Measurements from ENCODE around the gene ZBTB45. TPM values are rescaled to one million over a fixed set of nuclear protein-coding genes. Genes with fewer than 3 reads are reported as not detected.

Gene ZBTB45
- total RNA-seq, 1 experiment from 2014 or later, result 19.7 TPM

DNA sequence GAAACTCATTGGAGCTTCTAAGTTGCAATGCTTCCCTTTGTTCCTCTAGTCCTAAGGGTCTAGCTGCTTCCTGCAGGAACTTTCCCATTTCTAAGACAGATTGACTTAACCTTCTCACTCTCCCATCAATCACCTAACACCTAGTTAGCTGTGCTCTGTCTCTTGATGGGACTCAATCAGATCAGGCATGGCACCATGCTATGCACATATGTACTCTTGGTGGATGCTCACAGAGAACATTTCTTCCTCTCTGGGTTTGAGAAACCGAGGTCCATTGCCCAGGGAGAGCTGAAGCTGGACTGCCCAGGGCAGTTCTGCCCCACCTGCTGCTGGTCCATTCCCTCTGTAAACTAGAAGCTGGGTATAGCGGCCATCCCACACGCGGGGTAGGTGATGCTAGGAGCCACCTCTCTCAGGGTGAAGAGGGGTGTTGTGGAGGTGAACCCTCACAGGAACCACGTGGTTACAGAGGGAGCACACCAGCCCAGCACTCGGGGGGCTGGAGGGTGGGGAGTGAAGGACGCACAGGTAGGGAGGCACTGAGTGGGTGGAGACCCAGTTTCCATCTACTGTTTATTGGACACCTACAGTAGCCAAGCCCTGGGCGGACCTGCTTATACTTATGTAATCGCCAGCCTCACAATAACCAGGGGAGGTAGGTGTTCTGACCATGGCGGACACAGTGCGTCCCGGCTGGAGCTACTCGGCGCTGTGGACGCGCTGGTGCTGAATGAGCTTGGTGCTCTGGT, 41.9 kb upstream of the ZBTB45 start (continued):
- TF ChIP-seq, protein P1, sequence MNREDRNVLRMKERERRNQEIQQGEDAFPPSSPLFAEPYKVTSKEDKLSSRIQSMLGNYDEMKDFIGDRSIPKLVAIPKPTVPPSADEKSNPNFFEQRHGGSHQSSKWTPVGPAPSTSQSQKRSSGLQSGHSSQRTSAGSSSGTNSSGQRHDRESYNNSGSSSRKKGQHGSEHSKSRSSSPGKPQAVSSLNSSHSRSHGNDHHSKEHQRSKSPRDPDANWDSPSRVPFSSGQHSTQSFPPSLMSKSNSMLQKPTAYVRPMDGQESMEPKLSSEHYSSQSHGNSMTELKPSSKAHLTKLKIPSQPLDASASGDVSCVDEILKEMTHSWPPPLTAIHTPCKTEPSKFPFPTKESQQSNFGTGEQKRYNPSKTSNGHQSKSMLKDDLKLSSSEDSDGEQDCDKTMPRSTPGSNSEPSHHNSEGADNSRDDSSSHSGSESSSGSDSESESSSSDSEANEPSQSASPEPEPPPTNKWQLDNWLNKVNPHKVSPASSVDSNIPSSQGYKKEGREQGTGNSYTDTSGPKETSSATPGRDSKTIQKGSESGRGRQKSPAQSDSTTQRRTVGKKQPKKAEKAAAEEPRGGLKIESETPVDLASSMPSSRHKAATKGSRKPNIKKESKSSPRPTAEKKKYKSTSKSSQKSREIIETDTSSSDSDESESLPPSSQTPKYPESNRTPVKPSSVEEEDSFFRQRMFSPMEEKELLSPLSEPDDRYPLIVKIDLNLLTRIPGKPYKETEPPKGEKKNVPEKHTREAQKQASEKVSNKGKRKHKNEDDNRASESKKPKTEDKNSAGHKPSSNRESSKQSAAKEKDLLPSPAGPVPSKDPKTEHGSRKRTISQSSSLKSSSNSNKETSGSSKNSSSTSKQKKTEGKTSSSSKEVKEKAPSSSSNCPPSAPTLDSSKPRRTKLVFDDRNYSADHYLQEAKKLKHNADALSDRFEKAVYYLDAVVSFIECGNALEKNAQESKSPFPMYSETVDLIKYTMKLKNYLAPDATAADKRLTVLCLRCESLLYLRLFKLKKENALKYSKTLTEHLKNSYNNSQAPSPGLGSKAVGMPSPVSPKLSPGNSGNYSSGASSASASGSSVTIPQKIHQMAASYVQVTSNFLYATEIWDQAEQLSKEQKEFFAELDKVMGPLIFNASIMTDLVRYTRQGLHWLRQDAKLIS (CRISPR knock-in tag; IDR thresholded peaks at IDR 0.05; ENCODE audit: borderline replicate concordance), result no peak
- TF ChIP-seq IRF2 (CRISPR knock-in tag; IDR thresholded peaks at IDR 0.05; ENCODE audit: borderline replicate concordance, low read depth) (no peak), ZNF671 (CRISPR knock-in tag; IDR thresholded peaks at IDR 0.05) (no peak), GTF2I (CRISPR knock-in tag; conservative IDR thresholded peaks at IDR 0.05) (no peak), ZNF396 (CRISPR knock-in tag; IDR thresholded peaks at IDR 0.05; ENCODE audit: borderline replicate concordance) (no peak), ZNF121 (CRISPR knock-in tag; IDR thresholded peaks at IDR 0.05) (no peak), ESRRA (CRISPR knock-in tag; IDR thresholded peaks at IDR 0.05; ENCODE audit: borderline replicate concordance) (no peak), SOX15 (CRISPR knock-in tag; IDR thresholded peaks at IDR 0.05) (no peak)
- TF ChIP-seq, protein P2, sequence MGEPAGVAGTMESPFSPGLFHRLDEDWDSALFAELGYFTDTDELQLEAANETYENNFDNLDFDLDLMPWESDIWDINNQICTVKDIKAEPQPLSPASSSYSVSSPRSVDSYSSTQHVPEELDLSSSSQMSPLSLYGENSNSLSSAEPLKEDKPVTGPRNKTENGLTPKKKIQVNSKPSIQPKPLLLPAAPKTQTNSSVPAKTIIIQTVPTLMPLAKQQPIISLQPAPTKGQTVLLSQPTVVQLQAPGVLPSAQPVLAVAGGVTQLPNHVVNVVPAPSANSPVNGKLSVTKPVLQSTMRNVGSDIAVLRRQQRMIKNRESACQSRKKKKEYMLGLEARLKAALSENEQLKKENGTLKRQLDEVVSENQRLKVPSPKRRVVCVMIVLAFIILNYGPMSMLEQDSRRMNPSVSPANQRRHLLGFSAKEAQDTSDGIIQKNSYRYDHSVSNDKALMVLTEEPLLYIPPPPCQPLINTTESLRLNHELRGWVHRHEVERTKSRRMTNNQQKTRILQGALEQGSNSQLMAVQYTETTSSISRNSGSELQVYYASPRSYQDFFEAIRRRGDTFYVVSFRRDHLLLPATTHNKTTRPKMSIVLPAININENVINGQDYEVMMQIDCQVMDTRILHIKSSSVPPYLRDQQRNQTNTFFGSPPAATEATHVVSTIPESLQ (CRISPR knock-in tag; IDR thresholded peaks at IDR 0.05), result no peak
- TF ChIP-seq, protein P3, sequence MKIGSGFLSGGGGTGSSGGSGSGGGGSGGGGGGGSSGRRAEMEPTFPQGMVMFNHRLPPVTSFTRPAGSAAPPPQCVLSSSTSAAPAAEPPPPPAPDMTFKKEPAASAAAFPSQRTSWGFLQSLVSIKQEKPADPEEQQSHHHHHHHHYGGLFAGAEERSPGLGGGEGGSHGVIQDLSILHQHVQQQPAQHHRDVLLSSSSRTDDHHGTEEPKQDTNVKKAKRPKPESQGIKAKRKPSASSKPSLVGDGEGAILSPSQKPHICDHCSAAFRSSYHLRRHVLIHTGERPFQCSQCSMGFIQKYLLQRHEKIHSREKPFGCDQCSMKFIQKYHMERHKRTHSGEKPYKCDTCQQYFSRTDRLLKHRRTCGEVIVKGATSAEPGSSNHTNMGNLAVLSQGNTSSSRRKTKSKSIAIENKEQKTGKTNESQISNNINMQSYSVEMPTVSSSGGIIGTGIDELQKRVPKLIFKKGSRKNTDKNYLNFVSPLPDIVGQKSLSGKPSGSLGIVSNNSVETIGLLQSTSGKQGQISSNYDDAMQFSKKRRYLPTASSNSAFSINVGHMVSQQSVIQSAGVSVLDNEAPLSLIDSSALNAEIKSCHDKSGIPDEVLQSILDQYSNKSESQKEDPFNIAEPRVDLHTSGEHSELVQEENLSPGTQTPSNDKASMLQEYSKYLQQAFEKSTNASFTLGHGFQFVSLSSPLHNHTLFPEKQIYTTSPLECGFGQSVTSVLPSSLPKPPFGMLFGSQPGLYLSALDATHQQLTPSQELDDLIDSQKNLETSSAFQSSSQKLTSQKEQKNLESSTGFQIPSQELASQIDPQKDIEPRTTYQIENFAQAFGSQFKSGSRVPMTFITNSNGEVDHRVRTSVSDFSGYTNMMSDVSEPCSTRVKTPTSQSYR (CRISPR knock-in tag; IDR thresholded peaks at IDR 0.05), result no peak

DNA sequence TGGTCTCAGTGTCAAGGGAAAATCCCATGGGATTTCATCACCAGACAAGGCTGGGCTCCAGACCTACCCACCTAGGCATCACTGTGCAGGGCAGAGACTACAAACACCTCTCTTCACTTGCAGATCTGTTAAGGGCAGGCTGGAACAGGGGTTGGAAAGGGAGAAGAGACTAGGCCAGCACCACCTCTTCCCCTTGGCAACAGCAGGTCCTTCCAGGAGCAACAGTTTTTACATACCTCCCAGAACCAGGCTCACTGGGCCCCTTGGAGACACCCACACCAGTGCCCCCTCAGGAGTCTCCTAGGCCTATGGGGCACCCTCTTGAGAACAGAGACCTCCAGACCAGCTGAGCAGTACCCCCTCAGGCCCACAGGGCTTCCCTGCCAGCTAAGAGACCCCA, 41.3 kb upstream of the ZBTB45 start:
- no peak overlapping the region for H3K27ac Mint-ChIP-seq
- ATAC-seq (no peak), DNase-seq (ENCODE audit: low spot score) (no peak)
- 0 out of 2 replicates have a peak overlapping the region, but pooled peaks have one; percentile 97 for H3K4me3 Mint-ChIP-seq
- H3K27me3 Mint-ChIP-seq (ENCODE audit: low read depth), result peaks cover 56% of the 10 kb centered on the region
- ChIA-PET CTCF (interaction anchor here (2.4 to 3.6 kb wide), 2 partner anchors 42 to 47 kb away, joined by 15 to 20 read pairs; partner anchors contain the start of gene ZBTB45), POLR2A (interaction anchor here (0.6 kb wide), 1 partner anchor 23 kb away, joined by 3 read pairs; no protein-coding TSS in a partner anchor)
- H3K36me3 Mint-ChIP-seq, result peaks cover 11% of the 10 kb centered on the region
- H3K9me3 Mint-ChIP-seq, result no peaks in the 10 kb centered on the region
- H3K4me1 Mint-ChIP-seq, result peaks cover 33% of the 10 kb centered on the region
- TF ChIP-seq, protein P4, sequence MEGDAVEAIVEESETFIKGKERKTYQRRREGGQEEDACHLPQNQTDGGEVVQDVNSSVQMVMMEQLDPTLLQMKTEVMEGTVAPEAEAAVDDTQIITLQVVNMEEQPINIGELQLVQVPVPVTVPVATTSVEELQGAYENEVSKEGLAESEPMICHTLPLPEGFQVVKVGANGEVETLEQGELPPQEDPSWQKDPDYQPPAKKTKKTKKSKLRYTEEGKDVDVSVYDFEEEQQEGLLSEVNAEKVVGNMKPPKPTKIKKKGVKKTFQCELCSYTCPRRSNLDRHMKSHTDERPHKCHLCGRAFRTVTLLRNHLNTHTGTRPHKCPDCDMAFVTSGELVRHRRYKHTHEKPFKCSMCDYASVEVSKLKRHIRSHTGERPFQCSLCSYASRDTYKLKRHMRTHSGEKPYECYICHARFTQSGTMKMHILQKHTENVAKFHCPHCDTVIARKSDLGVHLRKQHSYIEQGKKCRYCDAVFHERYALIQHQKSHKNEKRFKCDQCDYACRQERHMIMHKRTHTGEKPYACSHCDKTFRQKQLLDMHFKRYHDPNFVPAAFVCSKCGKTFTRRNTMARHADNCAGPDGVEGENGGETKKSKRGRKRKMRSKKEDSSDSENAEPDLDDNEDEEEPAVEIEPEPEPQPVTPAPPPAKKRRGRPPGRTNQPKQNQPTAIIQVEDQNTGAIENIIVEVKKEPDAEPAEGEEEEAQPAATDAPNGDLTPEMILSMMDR (IDR thresholded peaks at IDR 0.05), result no peak
- no peak for TF ChIP-seq CBFB (CRISPR knock-in tag; IDR thresholded peaks at IDR 0.05; ENCODE audit: low read depth)
- TF ChIP-seq, protein P5, sequence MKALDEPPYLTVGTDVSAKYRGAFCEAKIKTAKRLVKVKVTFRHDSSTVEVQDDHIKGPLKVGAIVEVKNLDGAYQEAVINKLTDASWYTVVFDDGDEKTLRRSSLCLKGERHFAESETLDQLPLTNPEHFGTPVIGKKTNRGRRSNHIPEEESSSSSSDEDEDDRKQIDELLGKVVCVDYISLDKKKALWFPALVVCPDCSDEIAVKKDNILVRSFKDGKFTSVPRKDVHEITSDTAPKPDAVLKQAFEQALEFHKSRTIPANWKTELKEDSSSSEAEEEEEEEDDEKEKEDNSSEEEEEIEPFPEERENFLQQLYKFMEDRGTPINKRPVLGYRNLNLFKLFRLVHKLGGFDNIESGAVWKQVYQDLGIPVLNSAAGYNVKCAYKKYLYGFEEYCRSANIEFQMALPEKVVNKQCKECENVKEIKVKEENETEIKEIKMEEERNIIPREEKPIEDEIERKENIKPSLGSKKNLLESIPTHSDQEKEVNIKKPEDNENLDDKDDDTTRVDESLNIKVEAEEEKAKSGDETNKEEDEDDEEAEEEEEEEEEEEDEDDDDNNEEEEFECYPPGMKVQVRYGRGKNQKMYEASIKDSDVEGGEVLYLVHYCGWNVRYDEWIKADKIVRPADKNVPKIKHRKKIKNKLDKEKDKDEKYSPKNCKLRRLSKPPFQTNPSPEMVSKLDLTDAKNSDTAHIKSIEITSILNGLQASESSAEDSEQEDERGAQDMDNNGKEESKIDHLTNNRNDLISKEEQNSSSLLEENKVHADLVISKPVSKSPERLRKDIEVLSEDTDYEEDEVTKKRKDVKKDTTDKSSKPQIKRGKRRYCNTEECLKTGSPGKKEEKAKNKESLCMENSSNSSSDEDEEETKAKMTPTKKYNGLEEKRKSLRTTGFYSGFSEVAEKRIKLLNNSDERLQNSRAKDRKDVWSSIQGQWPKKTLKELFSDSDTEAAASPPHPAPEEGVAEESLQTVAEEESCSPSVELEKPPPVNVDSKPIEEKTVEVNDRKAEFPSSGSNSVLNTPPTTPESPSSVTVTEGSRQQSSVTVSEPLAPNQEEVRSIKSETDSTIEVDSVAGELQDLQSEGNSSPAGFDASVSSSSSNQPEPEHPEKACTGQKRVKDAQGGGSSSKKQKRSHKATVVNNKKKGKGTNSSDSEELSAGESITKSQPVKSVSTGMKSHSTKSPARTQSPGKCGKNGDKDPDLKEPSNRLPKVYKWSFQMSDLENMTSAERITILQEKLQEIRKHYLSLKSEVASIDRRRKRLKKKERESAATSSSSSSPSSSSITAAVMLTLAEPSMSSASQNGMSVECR (CRISPR knock-in tag; IDR thresholded peaks at IDR 0.05; ENCODE audit: borderline replicate concordance), result no peak
- TF ChIP-seq JAZF1 (CRISPR knock-in tag; IDR thresholded peaks at IDR 0.05), result no peak
- TF ChIP-seq, protein P6, sequence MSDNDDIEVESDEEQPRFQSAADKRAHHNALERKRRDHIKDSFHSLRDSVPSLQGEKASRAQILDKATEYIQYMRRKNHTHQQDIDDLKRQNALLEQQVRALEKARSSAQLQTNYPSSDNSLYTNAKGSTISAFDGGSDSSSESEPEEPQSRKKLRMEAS (CRISPR knock-in tag; IDR thresholded peaks at IDR 0.05), result no peak
- TF ChIP-seq MYBL2 (CRISPR knock-in tag; IDR thresholded peaks at IDR 0.05), result no peak
- TF ChIP-seq PRRX2 (CRISPR knock-in tag; IDR thresholded peaks at IDR 0.05), result no peak
- no peak for TF ChIP-seq TP53 (CRISPR knock-in tag; IDR thresholded peaks at IDR 0.05)
- TF ChIP-seq ZBTB21 (CRISPR knock-in tag; IDR thresholded peaks at IDR 0.05; ENCODE audit: borderline replicate concordance), result no peak
- TF ChIP-seq ZNF121 (CRISPR knock-in tag; IDR thresholded peaks at IDR 0.05), result no peak

All from WTC11 (cell line).